Hepatocyte (in vitro differentiated cells): ENCODE results near the gene LCMT1. TPM values are rescaled to one million over a fixed set of nuclear protein-coding genes. Genes with fewer than 3 reads are reported as not detected.
A peak's percentile ranks its signal among the peaks of the same experiment; 100 is the strongest.
"Not testable (repeated sequence)": the region's sequence is repeated elsewhere in the genome, so short reads cannot be mapped to it uniquely, and the experiment has no call there.

ENCODE experiments used
- DNase-seq: peaks from one replicate; pipeline ENCODE4 v3.0.0-alpha.2; 2016; ENCODE audit warnings: low spot score
- H2AFZ ChIP-seq: fragments of 200-600 bp; sonication (generic); 2 replicates; pipeline ENCODE4 v1.6.0; 2016; ENCODE audit warnings: antibody characterized with exemption, mild to moderate bottlenecking
- H3K27ac ChIP-seq: fragments of 200-600 bp; sonication (generic); 2 replicates; pipeline ENCODE4 v1.5.1; 2016; ENCODE audit warnings: mild to moderate bottlenecking
- H3K27me3 ChIP-seq: fragments of 200-600 bp; sonication (generic); 2 replicates; pipeline ENCODE4 v1.6.1; 2016
- H3K36me3 ChIP-seq: fragments of 200-600 bp; sonication (generic); replicated peaks from 2 replicates; pipeline ENCODE4 v1.5.1; 2016; ENCODE audit warnings: low read depth; ENCODE audit not compliant: insufficient read depth
- H3K4me1 ChIP-seq: fragments of 200-600 bp; sonication (generic); 2 replicates; pipeline ENCODE4 v1.5.1; 2016; ENCODE audit warnings: mild to moderate bottlenecking, moderate library complexity; ENCODE audit not compliant: insufficient read depth
- H3K4me2 ChIP-seq: fragments of 200-600 bp; sonication (generic); 2 replicates; pipeline ENCODE4 v1.6.0; 2016
- H3K4me3 ChIP-seq: fragments of 200-600 bp; sonication (generic); 2 replicates; pipeline ENCODE4 v1.5.1; 2016; ENCODE audit warnings: mild to moderate bottlenecking
- H3K79me2 ChIP-seq: fragments of 200-600 bp; sonication (generic); 2 replicates; pipeline ENCODE4 v1.6.0; 2017; ENCODE audit warnings: mild to moderate bottlenecking
- H3K9me2 ChIP-seq: fragments of 200-600 bp; sonication (generic); replicated peaks from 2 replicates; pipeline ENCODE4 v1.6.0; 2017; ENCODE audit warnings: mild to moderate bottlenecking; ENCODE audit not compliant: insufficient read depth
- H3K9me3 ChIP-seq: fragments of 200-600 bp; sonication (generic); 2 replicates; pipeline ENCODE4 v1.5.1; 2016; ENCODE audit warnings: low read depth, mild to moderate bottlenecking
- H4K20me1 ChIP-seq: fragments of 200-600 bp; sonication (generic); 2 replicates; pipeline ENCODE4 v1.6.0; 2016; ENCODE audit warnings: mild to moderate bottlenecking; ENCODE audit not compliant: insufficient read depth, poor library complexity, severe bottlenecking
- CTCF ChIP-seq: fragments of 200-600 bp; sonication (generic); IDR thresholded peaks from 2 replicates; pipeline ENCODE4 v1.5.1; 2016; ENCODE audit warnings: antibody characterized with exemption, mild to moderate bottlenecking; ENCODE audit not compliant: poor library complexity
- EZH2 ChIP-seq: fragments of 200-600 bp; sonication (generic); IDR thresholded peaks from 2 replicates; pipeline ENCODE4 v1.6.1; 2016; ENCODE audit warnings: antibody characterized with exemption, mild to moderate bottlenecking, borderline replicate concordance
- EZH2phosphoT487 ChIP-seq: fragments of 200-600 bp; sonication (generic); IDR thresholded peaks from one replicate; pipeline ENCODE4 v1.6.1; 2018; ENCODE audit warnings: antibody characterized with exemption, mild to moderate bottlenecking, low read depth, moderate library complexity; ENCODE audit not compliant: unreplicated experiment, severe bottlenecking
- WGBS: methylation state at CpG from one replicate; pipeline ENCODE4 v1.1.6; 2016; ENCODE audit warnings: low lambda C conversion rate; ENCODE audit errors: missing lambda C conversion rate; 5-methylcytosine and 5-hydroxymethylcytosine counted together
- polyA plus RNA-seq: library from polyadenylated mRNA; unstranded; fragments of >200 nt; fragmentation: Nextera tagmentation; extraction: Ambion mirVana; gene quantifications from 2 replicates; pipeline ENCODE4 v1.2.1, GENCODE V29; 2016
- total RNA-seq: library from RNA; depleted of rRNA; stranded (reverse); fragments of >200 nt; gene quantifications from 2 replicates; pipeline ENCODE4 v1.2.3, GENCODE V29; 2014

LCMT1 gene
- total and polyA plus RNA-seq, 2 experiments from 2014 or later, result 33.0 to 47.7 TPM

GRCh38 chr16:25177831-25178688 lies 66.5 kb downstream of the LCMT1 start:
- peak overlapping the region; percentile 75 for H3K27ac ChIP-seq
- no peak overlapping the region for H2AFZ ChIP-seq
- H3K9me2 ChIP-seq, result no peaks in the 10 kb centered on the region
- H3K9me3 ChIP-seq, result no peaks in the 10 kb centered on the region
- H3K79me2 ChIP-seq, result no peaks in the 10 kb centered on the region
- H3K4me2 ChIP-seq, result no peak overlapping the region
- no peaks in the 10 kb centered on the region for H4K20me1 ChIP-seq
- TF ChIP-seq EZH2phosphoT487 (no peak), EZH2 (no peak), CTCF (no peak)
- H3K4me1 ChIP-seq, result no peaks in the 10 kb centered on the region
- DNase-seq, result peak; percentile 53
- H3K27me3 ChIP-seq, result no peaks in the 10 kb centered on the region
- 82% methylated on average over 20 of the region's 20 CpGs for WGBS
- H3K36me3 ChIP-seq, result no peaks in the 10 kb centered on the region
- H3K4me3 ChIP-seq, result no peak overlapping the region

- H3K27me3 ChIP-seq, H3K4me1 ChIP-seq, H3K4me3 ChIP-seq, H4K20me1 ChIP-seq, H3K27ac ChIP-seq, H3K79me2 ChIP-seq, H2AFZ ChIP-seq, H3K9me3 ChIP-seq, H3K4me2 ChIP-seq, DNase-seq, H3K36me3 ChIP-seq, H3K9me2 ChIP-seq: not testable (repeated sequence)
- WGBS, result 94% methylated on average over 6 of the region's 6 CpGs
These were observed 69.7 kb downstream of the LCMT1 start for GRCh38 chr16:25181236-25181635.

- Histone ChIP-seq H3K9me3 (no peaks in the 10 kb centered on the region), H3K4me2 (no peak overlapping the region), H3K4me3 (no peak overlapping the region), H3K79me2 (no peaks in the 10 kb centered on the region), H3K4me1 (no peaks in the 10 kb centered on the region), H2AFZ (no peak overlapping the region), H3K27ac (no peak overlapping the region), H4K20me1 (no peaks in the 10 kb centered on the region), H3K36me3 (no peaks in the 10 kb centered on the region), H3K27me3 (no peaks in the 10 kb centered on the region), H3K9me2 (no peaks in the 10 kb centered on the region)
- TF ChIP-seq EZH2, result no peak
- no peak for TF ChIP-seq EZH2phosphoT487
- TF ChIP-seq CTCF, result no peak
- 81% methylated on average over 3 of the region's 3 CpGs for WGBS
- no peak for DNase-seq
These were observed 73.2 kb downstream of the LCMT1 start for GRCh38 chr16:25184771-25185170.

GRCh38 chr16:25187491-25187795 lies 75.9 kb downstream of the LCMT1 start:
- Histone ChIP-seq H2AFZ (no peak overlapping the region), H3K27ac (no peak overlapping the region), H3K36me3 (no peaks in the 10 kb centered on the region), H4K20me1 (no peaks in the 10 kb centered on the region), H3K27me3 (no peaks in the 10 kb centered on the region), H3K4me3 (no peak overlapping the region), H3K9me2 (no peaks in the 10 kb centered on the region), H3K79me2 (no peaks in the 10 kb centered on the region), H3K4me1 (no peaks in the 10 kb centered on the region), H3K9me3 (no peaks in the 10 kb centered on the region), H3K4me2 (no peak overlapping the region)
- no peak for DNase-seq
- TF ChIP-seq EZH2phosphoT487, result no peak
- no peak for TF ChIP-seq EZH2
- no peak for TF ChIP-seq CTCF
- WGBS, result 89% methylated on average over 3 of the region's 3 CpGs
